Activated CD4-positive, alpha-beta memory T cell treated with anti-CD3 and anti-CD28 coated beads for 36 hours (primary cell): ENCODE results near the gene CXCR6. TPM values are rescaled to one million over a fixed set of nuclear protein-coding genes. Genes with fewer than 3 reads are reported as not detected.

ENCODE experiments used
- CTCF ChIA-PET: fragments of 350-600 bp; sonication (Branson Sonifier 250); formaldehyde crosslinking; loops from one replicate; lab custom pipeline; 2021; ENCODE audit warnings: antibody characterized with exemption, inconsistent platforms; lab: Charles Lee
- POLR2A ChIA-PET: fragments of 350-600 bp; sonication (Branson Sonifier 250); formaldehyde crosslinking; loops from one replicate; lab custom pipeline; 2021; ENCODE audit warnings: antibody characterized with exemption; lab: Charles Lee
- DNase-seq: peaks from one replicate; pipeline ENCODE4 v3.0.0-alpha.2; 2020
- H3K27ac Mint-ChIP-seq: one replicate; pipeline ENCODE4 v1.8.0; 2021; ENCODE audit warnings: mixed read lengths
- H3K27me3 Mint-ChIP-seq: one replicate; pipeline ENCODE4 v1.8.0; 2021; ENCODE audit warnings: mixed read lengths
- H3K36me3 Mint-ChIP-seq: one replicate; pipeline ENCODE4 v1.8.0; 2021; ENCODE audit warnings: mixed read lengths
- H3K4me1 Mint-ChIP-seq: one replicate; pipeline ENCODE4 v1.8.0; 2021; ENCODE audit warnings: low read depth, mixed read lengths
- H3K4me3 Mint-ChIP-seq: one replicate; pipeline ENCODE4 v1.8.0; 2021; ENCODE audit warnings: mild to moderate bottlenecking, mixed read lengths
- H3K9me3 Mint-ChIP-seq: one replicate; pipeline ENCODE4 v1.8.0; 2021; ENCODE audit warnings: mixed read lengths
- intact Hi-C: fragments of 100-400 bp; cut with micrococcal nuclease; formaldehyde crosslinking; loops from one replicate; pipeline ENCODE4 v1.15.1; 2023
- total RNA-seq, 2 experiments: library from RNA; stranded (reverse); gene quantifications; one replicate each; pipeline ENCODE4 v1.2.3, GENCODE V29; 2021

Gene CXCR6
- total RNA-seq, 2 experiments from 2014 or later = 4.0 TPM

GRCh38 chr3:45911511-45912226 lies 31.6 kb upstream of the CXCR6 start:
- Mint-ChIP-seq H3K27ac (no peak overlapping the region), H3K36me3 (peaks cover 3% of the 10 kb centered on the region), H3K4me1 (peaks cover 41% of the 10 kb centered on the region), H3K9me3 (no peaks in the 10 kb centered on the region), H3K4me3 (no peak overlapping the region), H3K27me3 (peaks cover 26% of the 10 kb centered on the region)
- ChIA-PET POLR2A (interaction anchor here (0.5 kb wide), 1 partner anchor 937 kb away, joined by 4 read pairs; no protein-coding TSS in a partner anchor), CTCF (no interaction called here)
- no peak for DNase-seq
- intact Hi-C loops = no loop called here

GRCh38 chr3:45912435-45912834 lies 30.8 kb upstream of the CXCR6 start:
- Mint-ChIP-seq H3K27ac (no peak overlapping the region), H3K4me1 (peaks cover 44% of the 10 kb centered on the region), H3K36me3 (peaks cover 3% of the 10 kb centered on the region), H3K4me3 (no peak overlapping the region), H3K27me3 (peaks cover 26% of the 10 kb centered on the region), H3K9me3 (no peaks in the 10 kb centered on the region)
- intact Hi-C loops = no loop called here
- ChIA-PET POLR2A (no interaction called here), CTCF (interaction anchor here (1.3 kb wide), 1 partner anchor 166 kb away, joined by 3 read pairs; no protein-coding TSS in a partner anchor)
- DNase-seq = no peak

GRCh38 chr3:45914362-45915058 lies 28.8 kb upstream of the CXCR6 start:
- intact Hi-C loops = loop anchor here (1.0 to 5.0 kb wide), 5 partner anchors 33 to 458 kb away; partner anchors contain the start of gene CCR5
- CTCF ChIA-PET = no interaction called here
- no peaks in the 10 kb centered on the region for H3K9me3 Mint-ChIP-seq
- H3K4me3 Mint-ChIP-seq = no peak overlapping the region
- no peak overlapping the region for H3K27ac Mint-ChIP-seq
- POLR2A ChIA-PET = no interaction called here
- H3K27me3 Mint-ChIP-seq = peaks cover 26% of the 10 kb centered on the region
- H3K36me3 Mint-ChIP-seq = peaks cover 13% of the 10 kb centered on the region
- H3K4me1 Mint-ChIP-seq = peaks cover 44% of the 10 kb centered on the region
- DNase-seq = no peak

- DNase-seq = no peak
- Mint-ChIP-seq H3K4me1 (peaks cover 44% of the 10 kb centered on the region), H3K36me3 (peaks cover 13% of the 10 kb centered on the region), H3K9me3 (no peaks in the 10 kb centered on the region), H3K27me3 (peaks cover 23% of the 10 kb centered on the region), H3K27ac (peak overlapping the region; percentile 61), H3K4me3 (peak overlapping the region; percentile 46)
- intact Hi-C loops = loop anchor here (1.0 to 5.0 kb wide), 5 partner anchors 34 to 457 kb away; partner anchors contain the start of gene CCR5
- CTCF ChIA-PET = interaction anchor here (1.3 to 1.4 kb wide), 2 partner anchors 14 to 255 kb away, joined by 4 read pairs; no protein-coding TSS in a partner anchor
- POLR2A ChIA-PET = interaction anchor here (0.5 to 1.3 kb wide), 4 partner anchors 50 to 221 kb away, joined by 3 to 9 read pairs (median 4); no protein-coding TSS in a partner anchor
These were observed 28.2 kb upstream of the CXCR6 start for GRCh38 chr3:45915059-45915439.

- peaks cover 15% of the 10 kb centered on the region for H3K36me3 Mint-ChIP-seq
- ChIA-PET CTCF (interaction anchor here (0.6 to 1.4 kb wide), 3 partner anchors 13 to 256 kb away, joined by 4 to 6 read pairs (median 4); no protein-coding TSS in a partner anchor), POLR2A (interaction anchor here (0.5 to 1.3 kb wide), 5 partner anchors 51 to 222 kb away, joined by 3 to 9 read pairs (median 3); no protein-coding TSS in a partner anchor)
- no peaks in the 10 kb centered on the region for H3K9me3 Mint-ChIP-seq
- peaks cover 19% of the 10 kb centered on the region for H3K27me3 Mint-ChIP-seq
- DNase-seq = peak; percentile 91
- intact Hi-C loops = loop anchor here (1.0 to 5.0 kb wide), 7 partner anchors 34 to 457 kb away; partner anchors contain the start of gene CCR5
- peak overlapping the region; percentile 61 for H3K27ac Mint-ChIP-seq
- peak overlapping the region; percentile 46 for H3K4me3 Mint-ChIP-seq
- peaks cover 44% of the 10 kb centered on the region for H3K4me1 Mint-ChIP-seq
These were observed 27.6 kb upstream of the CXCR6 start for GRCh38 chr3:45915518-45916231.

GRCh38 chr3:45917146-45917898 lies 25.9 kb upstream of the CXCR6 start:
- H3K4me3 Mint-ChIP-seq = no peak overlapping the region
- ChIA-PET CTCF (no interaction called here), POLR2A (no interaction called here)
- intact Hi-C loops = loop anchor here (5.0 kb wide), 4 partner anchors 225 to 455 kb away; partner anchors contain the start of gene CCR5
- peaks cover 24% of the 10 kb centered on the region for H3K36me3 Mint-ChIP-seq
- H3K27me3 Mint-ChIP-seq = peaks cover 13% of the 10 kb centered on the region
- DNase-seq = no peak
- peaks cover 41% of the 10 kb centered on the region for H3K4me1 Mint-ChIP-seq
- H3K9me3 Mint-ChIP-seq = no peaks in the 10 kb centered on the region
- no peak overlapping the region for H3K27ac Mint-ChIP-seq

GRCh38 chr3:45921158-45922038 lies 21.9 kb upstream of the CXCR6 start:
- no peak overlapping the region for H3K27ac Mint-ChIP-seq
- H3K36me3 Mint-ChIP-seq = peaks cover 41% of the 10 kb centered on the region
- ChIA-PET POLR2A (interaction anchor here (0.6 kb wide), 1 partner anchor 41 kb away, joined by 3 read pairs; no protein-coding TSS in a partner anchor), CTCF (interaction anchor here (0.6 to 2.8 kb wide), 6 partner anchors 7 to 265 kb away, joined by 3 to 15 read pairs (median 6); no protein-coding TSS in a partner anchor)
- H3K27me3 Mint-ChIP-seq = no peaks in the 10 kb centered on the region
- DNase-seq = no peak
- no peak overlapping the region for H3K4me3 Mint-ChIP-seq
- peaks cover 22% of the 10 kb centered on the region for H3K4me1 Mint-ChIP-seq
- no peaks in the 10 kb centered on the region for H3K9me3 Mint-ChIP-seq
- intact Hi-C loops = no loop called here

- no peak overlapping the region for H3K27ac Mint-ChIP-seq
- ChIA-PET POLR2A (no interaction called here), CTCF (interaction anchor here (0.6 to 1.9 kb wide), 2 partner anchors 17 to 88 kb away, joined by 5 to 7 read pairs; no protein-coding TSS in a partner anchor)
- DNase-seq = no peak
- peaks cover 41% of the 10 kb centered on the region for H3K36me3 Mint-ChIP-seq
- H3K4me3 Mint-ChIP-seq = no peak overlapping the region
- intact Hi-C loops = no loop called here
- no peaks in the 10 kb centered on the region for H3K27me3 Mint-ChIP-seq
- H3K9me3 Mint-ChIP-seq = no peaks in the 10 kb centered on the region
- H3K4me1 Mint-ChIP-seq = peaks cover 16% of the 10 kb centered on the region
These were observed 21.3 kb upstream of the CXCR6 start for GRCh38 chr3:45922039-45922326.

GRCh38 chr3:45922950-45923590 lies 20.2 kb upstream of the CXCR6 start:
- Mint-ChIP-seq H3K9me3 (no peaks in the 10 kb centered on the region), H3K36me3 (peaks cover 49% of the 10 kb centered on the region), H3K4me3 (no peak overlapping the region), H3K4me1 (peaks cover 14% of the 10 kb centered on the region), H3K27ac (no peak overlapping the region), H3K27me3 (no peaks in the 10 kb centered on the region)
- intact Hi-C loops = no loop called here
- CTCF ChIA-PET = interaction anchor here (0.7 to 2.3 kb wide), 5 partner anchors 8 to 162 kb away, joined by 3 to 13 read pairs (median 5); no protein-coding TSS in a partner anchor
- no peak for DNase-seq
- POLR2A ChIA-PET = no interaction called here

- Mint-ChIP-seq H3K27me3 (no peaks in the 10 kb centered on the region), H3K4me1 (peaks cover 9% of the 10 kb centered on the region), H3K9me3 (no peaks in the 10 kb centered on the region), H3K4me3 (no peak overlapping the region), H3K27ac (no peak overlapping the region), H3K36me3 (peaks cover 50% of the 10 kb centered on the region)
- CTCF ChIA-PET = interaction anchor here (1.2 to 2.3 kb wide), 3 partner anchors 7 to 155 kb away, joined by 3 to 13 read pairs (median 5); no protein-coding TSS in a partner anchor
- intact Hi-C loops = no loop called here
- peak; percentile 39 for DNase-seq
- POLR2A ChIA-PET = no interaction called here
These were observed 19.5 kb upstream of the CXCR6 start for GRCh38 chr3:45923755-45924154.
